H1 (cell line): ENCODE data around the gene TCERG1L. TPM values are rescaled to one million over a fixed set of nuclear protein-coding genes. Genes with fewer than 3 reads are reported as not detected.

Experiments used
- CTCF ChIA-PET: fragments of 300-600 bp; sonication (Branson Sonifier 250); formaldehyde crosslinking; loops from one replicate; lab custom pipeline; 2021; ENCODE audit not compliant: partially characterized antibody; lab: Charles Lee
- POLR2A ChIA-PET: fragments of 300-600 bp; sonication (Branson Sonifier 250); formaldehyde crosslinking; loops from one replicate; lab custom pipeline; 2021; ENCODE audit warnings: inconsistent platforms; ENCODE audit not compliant: partially characterized antibody; lab: Charles Lee
- DNase-seq, 2 experiments: peaks; one replicate each; pipeline versions ENCODE4 v3.0.0 to v3.0.0-alpha.2; 2010 to 2022; ENCODE audit warnings: low spot score in 2 of 2, low read depth in 1 of 2, mixed read lengths in 1 of 2
- FAIRE-seq: peaks from 2 replicates; lab custom pipeline; 2011; peaks lifted over from hg19 to GRCh38; lab: Jason Lieb, UNC
- H2AFZ ChIP-seq: 2 replicates; pipeline ENCODE4 v1.8.1; 2012; ENCODE audit warnings: low read length, inconsistent platforms
- H2AK5ac ChIP-seq: 2 replicates; pipeline ENCODE4 v1.6.1; 2013; ENCODE audit warnings: low read depth, low read length
- H2BK120ac ChIP-seq: replicated peaks from 2 replicates; pipeline ENCODE3; 2013; ENCODE audit warnings: low read depth, low read length, inconsistent platforms
- H2BK12ac ChIP-seq: 2 replicates; pipeline ENCODE4 v1.6.1; 2013; ENCODE audit warnings: low read depth, low read length
- H2BK15ac ChIP-seq: 2 replicates; pipeline ENCODE4 v1.6.1; 2013; ENCODE audit warnings: low read length
- H2BK20ac ChIP-seq: 2 replicates; pipeline ENCODE4 v1.6.1; 2013; ENCODE audit warnings: low read length
- H2BK5ac ChIP-seq: 2 replicates; pipeline ENCODE4 v1.6.1; 2013; ENCODE audit warnings: low read depth, low read length
- H3K14ac ChIP-seq: 2 replicates; pipeline ENCODE4 v1.6.1; 2013; ENCODE audit warnings: inconsistent platforms; ENCODE audit not compliant: insufficient read length
- H3K18ac ChIP-seq: 2 replicates; pipeline ENCODE4 v1.6.1; 2013; ENCODE audit warnings: low read length; ENCODE audit errors: extremely low read depth
- H3K23ac ChIP-seq: 2 replicates; pipeline ENCODE4 v1.6.1; 2013; ENCODE audit warnings: inconsistent platforms; ENCODE audit not compliant: insufficient read length
- H3K23me2 ChIP-seq: 2 replicates; pipeline ENCODE4 v1.6.1; 2013; ENCODE audit warnings: low read depth, low read length
- H3K27ac ChIP-seq: 2 replicates; pipeline ENCODE4 v1.6.1; 2011; ENCODE audit warnings: low read depth, low read length, inconsistent platforms
- H3K27me3 ChIP-seq, 4 experiments: replicated peaks in 1 of 4; 1 replicate in 1 of 4; 2 replicates in 3 of 4; pipeline versions ENCODE4 v1.6.1 to v1.8.1; 2011 to 2013; ENCODE audit warnings: low read length in 3 of 4, mild to moderate bottlenecking in 3 of 4, inconsistent platforms in 2 of 4, mixed read lengths in 2 of 4, moderate library complexity in 1 of 4; ENCODE audit not compliant: control insufficient read depth in 3 of 4, insufficient read depth in 3 of 4; ENCODE audit errors: extremely low read depth in 1 of 4
- H3K36me3 ChIP-seq, 4 experiments: 2 replicates each; pipeline versions ENCODE4 v1.6.1 to v1.8.1; 2011 to 2013; ENCODE audit warnings: mild to moderate bottlenecking in 4 of 4, low read length in 3 of 4, moderate library complexity in 2 of 4, control low read depth in 1 of 4, inconsistent platforms in 1 of 4; ENCODE audit not compliant: insufficient read depth in 4 of 4, control insufficient read depth in 2 of 4
- H3K4ac ChIP-seq: replicated peaks from 2 replicates; pipeline ENCODE3; 2013; ENCODE audit warnings: low read length, low read depth, mixed read lengths, inconsistent platforms; ENCODE audit not compliant: insufficient read length
- H3K4me1 ChIP-seq, 4 experiments: replicated peaks in 1 of 4; 1 replicate in 1 of 4; 2 replicates in 3 of 4; pipeline versions ENCODE4 v1.6.1 to v1.8.1; 2011 to 2013; ENCODE audit warnings: low read length in 3 of 4, inconsistent platforms in 2 of 4, mixed read lengths in 1 of 4; ENCODE audit not compliant: insufficient read depth in 4 of 4, control insufficient read depth in 3 of 4
- H3K4me2 ChIP-seq, 2 experiments: 2 replicates each; pipeline versions ENCODE4 v1.6.1 to v1.8.1; 2011 to 2013; ENCODE audit warnings: low read depth in 2 of 2, low read length in 2 of 2, control low read depth in 1 of 2, inconsistent platforms in 1 of 2, mild to moderate bottlenecking in 1 of 2; ENCODE audit not compliant: insufficient read depth in 1 of 2
- H3K4me3 ChIP-seq, 4 experiments: fragments of 200-600, 300-600 bp in 1 of 4; sonication (generic), shearing (Covaris generic), sonication (Bioruptor Twin) in 1 of 4; 2 replicates each; pipeline versions ENCODE4 v1.5.1 to v1.8.1; 2011 to 2016; ENCODE audit warnings: low read length in 4 of 4, low read depth in 3 of 4, control low read depth in 2 of 4, inconsistent platforms in 2 of 4, mild to moderate bottlenecking in 2 of 4, mixed read lengths in 1 of 4, moderate library complexity in 1 of 4; ENCODE audit not compliant: insufficient read depth in 2 of 4; ENCODE audit errors: extremely low read depth in 1 of 4
- H3K56ac ChIP-seq: replicated peaks from 2 replicates; pipeline ENCODE3; 2013; ENCODE audit warnings: low read depth, mild to moderate bottlenecking, mixed read lengths, low read length, inconsistent platforms; ENCODE audit not compliant: insufficient read length
- H3K79me1 ChIP-seq: 2 replicates; pipeline ENCODE4 v1.6.1; 2013; ENCODE audit warnings: low read depth, low read length, control low read depth
- H3K79me2 ChIP-seq, 2 experiments: 2 replicates each; pipeline versions ENCODE4 v1.6.1 to v1.8.1; 2012 to 2013; ENCODE audit warnings: low read length in 2 of 2, mild to moderate bottlenecking in 2 of 2, inconsistent platforms in 1 of 2; ENCODE audit not compliant: insufficient read depth in 2 of 2, control insufficient read depth in 1 of 2
- H3K9ac ChIP-seq, 4 experiments: replicated peaks in 1 of 4; 1 replicate in 1 of 4; 2 replicates in 3 of 4; pipeline versions ENCODE4 v1.6.1 to v1.8.1; 2011 to 2013; ENCODE audit warnings: low read depth in 3 of 4, low read length in 3 of 4, control low read depth in 2 of 4, mild to moderate bottlenecking in 2 of 4, moderate library complexity in 2 of 4, inconsistent platforms in 1 of 4; ENCODE audit errors: extremely low read depth in 1 of 4
- H3K9me3 ChIP-seq, 2 experiments: 2 replicates each; pipeline versions ENCODE4 v1.6.1 to v1.8.1; 2012 to 2013; ENCODE audit warnings: mild to moderate bottlenecking in 2 of 2, moderate library complexity in 2 of 2, control low read depth in 1 of 2, inconsistent platforms in 1 of 2, low read depth in 1 of 2, low read length in 1 of 2, mixed read lengths in 1 of 2; ENCODE audit not compliant: insufficient read depth in 2 of 2
- H4K20me1 ChIP-seq, 2 experiments: replicated peaks in 1 of 2; 2 replicates each; pipeline versions ENCODE3 to v1.8.1; 2011 to 2013; ENCODE audit warnings: inconsistent platforms in 2 of 2, low read length in 2 of 2, mild to moderate bottlenecking in 1 of 2; ENCODE audit not compliant: insufficient read depth in 2 of 2, control insufficient read depth in 1 of 2
- H4K5ac ChIP-seq: 2 replicates; pipeline ENCODE4 v1.6.1; 2013; ENCODE audit warnings: low read length, low read depth, mixed read lengths, inconsistent platforms; ENCODE audit not compliant: insufficient read length
- H4K8ac ChIP-seq: 2 replicates; pipeline ENCODE4 v1.8.0; 2013; ENCODE audit warnings: mild to moderate bottlenecking, moderate library complexity, low read length, inconsistent platforms; ENCODE audit not compliant: insufficient read depth; ENCODE audit errors: extremely low read depth
- H4K91ac ChIP-seq: replicated peaks from 2 replicates; pipeline ENCODE3; 2013; ENCODE audit warnings: low read length, mixed read lengths, inconsistent platforms; ENCODE audit not compliant: insufficient read length
- CHD1 ChIP-seq: IDR thresholded peaks from 2 replicates; pipeline ENCODE4 v1.6.1; 2012; ENCODE audit warnings: low read depth, low read length, improper control_type of control experiment
- EP300 ChIP-seq, 2 experiments: IDR thresholded peaks; 1 replicate in 1 of 2; 2 replicates in 1 of 2; pipeline ENCODE4 v1.6.1; 2011 to 2012; ENCODE audit warnings: low read depth in 2 of 2, low read length in 2 of 2, mild to moderate bottlenecking in 2 of 2, borderline replicate concordance in 1 of 2, inconsistent platforms in 1 of 2, moderate library complexity in 1 of 2
- JUN ChIP-seq: IDR thresholded peaks from 2 replicates; pipeline ENCODE4 v1.6.1; 2011; ENCODE audit warnings: low read depth, mild to moderate bottlenecking, improper control_type of control experiment, low read length
- JUND ChIP-seq: IDR thresholded peaks from 2 replicates; pipeline ENCODE4 v1.6.1; 2011; ENCODE audit warnings: mild to moderate bottlenecking, improper control_type of control experiment, low read length
- MAX ChIP-seq: IDR thresholded peaks from 2 replicates; pipeline ENCODE4 v1.6.1; 2012; ENCODE audit warnings: inconsistent platforms
- POLR2A ChIP-seq, 2 experiments: IDR thresholded peaks; 1 replicate in 1 of 2; 2 replicates in 1 of 2; pipeline ENCODE4 v1.6.1; 2011; ENCODE audit warnings: low read depth in 2 of 2, low read length in 2 of 2, mild to moderate bottlenecking in 2 of 2; ENCODE audit errors: control extremely low read depth in 1 of 2
- RFX5 ChIP-seq: IDR thresholded peaks from 2 replicates; pipeline ENCODE4 v1.6.1; 2011; ENCODE audit warnings: low read depth, low read length, improper control_type of control experiment, borderline replicate concordance
- SIN3A ChIP-seq, 2 experiments: IDR thresholded peaks in 1 of 2; conservative IDR thresholded peaks in 1 of 2; 2 replicates each; pipeline ENCODE4 v1.6.1; 2011 to 2012; ENCODE audit warnings: low read length in 2 of 2, improper control_type of control experiment in 1 of 2, low read depth in 1 of 2, mild to moderate bottlenecking in 1 of 2
- SRF ChIP-seq: IDR thresholded peaks from 2 replicates; pipeline ENCODE4 v1.6.1; 2011; ENCODE audit warnings: mild to moderate bottlenecking, low read depth, low read length, moderate library complexity
- TAF7 ChIP-seq: optimal IDR thresholded peaks from 2 replicates; pipeline ENCODE3; 2011; ENCODE audit warnings: low read depth, mild to moderate bottlenecking, inconsistent platforms, low read length, moderate library complexity, borderline replicate concordance
- WGBS, 2 experiments: shearing (Covaris generic) in 1 of 2; methylation state at CpG; one replicate each; pipeline versions ENCODE4 v1.1.6 to v1.1.7; 2013 to 2015; ENCODE audit warnings: low lambda C conversion rate in 2 of 2, mixed read lengths in 2 of 2, inconsistent platforms in 1 of 2, low coverage in 1 of 2, missing lambda C conversion rate in 1 of 2; ENCODE audit not compliant: insufficient replicate concordance in 2 of 2, insufficient coverage in 1 of 2, insufficient read length in 1 of 2; ENCODE audit errors: extremely low coverage in 1 of 2, missing lambda C conversion rate in 1 of 2; 5-methylcytosine and 5-hydroxymethylcytosine counted together
- polyA plus RNA-seq, 7 experiments: library from polyadenylated mRNA; depleted of rRNA in 3 of 7; stranded (reverse) in 5 of 7; unstranded in 2 of 7; fragments of >200 nt in 5 of 7; fragments of 200-250 nt in 2 of 7; gene quantifications; 1 replicate in 5 of 7; 2 replicates in 1 of 7; 4 replicates in 1 of 7; pipeline versions ENCODE4 v1.2.1 to v1.2.3, GENCODE V29; 2011 to 2013; ENCODE audit warnings: missing spikeins in 2 of 7, mixed read lengths in 2 of 7
- total RNA-seq: library from RNA; stranded (reverse); fragmentation: NEBNext Ultra II Directional; extraction: Animal tissue kit (Norgen Biotek cat#: 25700); gene quantifications from 2 replicates; pipeline ENCODE4 v1.2.1, GENCODE V29; 2021
- TF ChIP-seq, protein P1 (sequence below): IDR thresholded peaks from 2 replicates; pipeline ENCODE4 v1.6.1; 2011; ENCODE audit warnings: low read depth, mild to moderate bottlenecking, low read length; ENCODE audit not compliant: insufficient read depth
- TF ChIP-seq, protein P2 (sequence below): IDR thresholded peaks from 2 replicates; pipeline ENCODE4 v1.6.1; 2012; ENCODE audit warnings: inconsistent platforms

TCERG1L gene
- total and polyA plus RNA-seq, 2 of the 8 experiments (the other 6 are each of a cell fraction or from before 2014, with no cell fraction given), result 3.9 to 6.9 TPM

- Histone ChIP-seq H3K9ac (no peak overlapping the region), H3K56ac (no peak overlapping the region), H3K4me3 (no peak overlapping the region), H2BK5ac (no peak overlapping the region), H3K4me1 (no peaks in the 10 kb centered on the region; a peak in 3 of 7 replicates), H3K27me3 (no peaks in the 10 kb centered on the region), H3K4ac (no peak overlapping the region), H2BK12ac (no peak overlapping the region), H2AFZ (no peak overlapping the region), H3K9me3 (no peaks in the 10 kb centered on the region), H4K5ac (no peak overlapping the region), H3K23ac (no peak overlapping the region), H2BK20ac (no peak overlapping the region), H4K91ac (no peak overlapping the region), H3K14ac (no peak overlapping the region), H3K36me3 (no peaks in the 10 kb centered on the region), H3K23me2 (no peaks in the 10 kb centered on the region), H3K27ac (no peak overlapping the region), H3K79me2 (no peaks in the 10 kb centered on the region), H3K4me2 (no peak overlapping the region), H2AK5ac (no peak overlapping the region), H3K79me1 (no peaks in the 10 kb centered on the region), H2BK120ac (no peak overlapping the region), H2BK15ac (no peak overlapping the region), H4K20me1 (peaks cover 0 to 1% of the 10 kb centered on the region in 2 experiments), H3K18ac (no peak overlapping the region), H4K8ac (no peak overlapping the region)
- ChIA-PET POLR2A (no interaction called here), CTCF (interaction anchor here (1.2 kb wide), 1 partner anchor 14 kb away, joined by 3 read pairs; no protein-coding TSS in a partner anchor)
- no peak for DNase-seq
- no peak for FAIRE-seq
- 91% methylated on average over 4 of the region's 4 CpGs; no CpG with 5 or more reads in 1 of the 2 experiments for WGBS, 2 experiments
- TF ChIP-seq SIN3A (conservative IDR thresholded peaks at IDR 0.05 in 1 of 2, IDR thresholded peaks at IDR 0.05 in 1 of 2; ENCODE audit: low read depth in 1 of 2, low read length in 2 of 2), result no peak
- no peak for TF ChIP-seq CHD1
- no peak for TF ChIP-seq EP300 (IDR thresholded peaks at IDR 0.05; ENCODE audit: borderline replicate concordance in 1 of 2, low read depth in 2 of 2, low read length in 2 of 2)
- TF ChIP-seq, protein P1, sequence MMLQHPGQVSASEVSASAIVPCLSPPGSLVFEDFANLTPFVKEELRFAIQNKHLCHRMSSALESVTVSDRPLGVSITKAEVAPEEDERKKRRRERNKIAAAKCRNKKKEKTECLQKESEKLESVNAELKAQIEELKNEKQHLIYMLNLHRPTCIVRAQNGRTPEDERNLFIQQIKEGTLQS, result no peak
- TF ChIP-seq SRF, result no peak
- TF ChIP-seq, protein P2, sequence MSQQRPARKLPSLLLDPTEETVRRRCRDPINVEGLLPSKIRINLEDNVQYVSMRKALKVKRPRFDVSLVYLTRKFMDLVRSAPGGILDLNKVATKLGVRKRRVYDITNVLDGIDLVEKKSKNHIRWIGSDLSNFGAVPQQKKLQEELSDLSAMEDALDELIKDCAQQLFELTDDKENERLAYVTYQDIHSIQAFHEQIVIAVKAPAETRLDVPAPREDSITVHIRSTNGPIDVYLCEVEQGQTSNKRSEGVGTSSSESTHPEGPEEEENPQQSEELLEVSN, result no peak
- no peak for TF ChIP-seq TAF7
- no peak for TF ChIP-seq POLR2A (IDR thresholded peaks at IDR 0.05; ENCODE audit: control extremely low read depth in 1 of 2, low read depth in 2 of 2, low read length in 2 of 2)
- no peak for TF ChIP-seq MAX
- no peak for TF ChIP-seq JUND
- TF ChIP-seq RFX5, result no peak
- no peak for TF ChIP-seq JUN
Observed at GRCh38 chr10:131275691-131276090, 35.8 kb downstream of the TCERG1L start.
